LoVo (cell line): Measurements from ENCODE around the gene GRM7.
"Not testable (repeated sequence)": the region's sequence is repeated elsewhere in the genome, so short reads cannot be mapped to it uniquely, and the experiment has no call there.

ENCODE experiments used
- DNase-seq: peaks from one replicate; pipeline ENCODE4 v3.0.0-alpha.2; 2016; ENCODE audit warnings: low spot score

Gene GRM7

GRCh38 chr3:6860954-6861624 is at the start of gene GRM7:
Gene GRM7 (plus strand): TSS chr3:6861115.
- DNase-seq = no peak

GRCh38 chr3:6821411-6821810 is 39.5 kb upstream of the GRM7 start:
- no peak for DNase-seq

GRCh38 chr3:6825524-6825923 is 35.4 kb upstream of the GRM7 start:
- DNase-seq = no peak

- DNase-seq = no peak
Measured at GRCh38 chr3:6827453-6827852, 33.5 kb upstream of the GRM7 start.

GRCh38 chr3:6844723-6845122 is 16.2 kb upstream of the GRM7 start:
- no peak for DNase-seq

- no peak for DNase-seq
Measured at GRCh38 chr3:6854184-6854583, 6.7 kb upstream of the GRM7 start.

- no peak for DNase-seq
Measured at GRCh38 chr3:6857510-6857909, 3.4 kb upstream of the GRM7 start.

- DNase-seq = no peak
Measured at GRCh38 chr3:6860149-6860953, 564 bp upstream of the GRM7 start.

- DNase-seq = no peak
Measured at GRCh38 chr3:6861625-6862000, 698 bp downstream of the GRM7 start.

GRCh38 chr3:6862041-6862879 is 1.3 kb downstream of the GRM7 start:
- DNase-seq = no peak

- DNase-seq = no peak
Measured at GRCh38 chr3:6862880-6863195, 1.9 kb downstream of the GRM7 start.

GRCh38 chr3:6867269-6867668 is 6.4 kb downstream of the GRM7 start:
- DNase-seq = no peak

GRCh38 chr3:6878731-6879130 is 17.8 kb downstream of the GRM7 start:
- no peak for DNase-seq

GRCh38 chr3:6912240-6912639 is 51.3 kb downstream of the GRM7 start:
- DNase-seq = no peak

GRCh38 chr3:6915898-6916297 is 55.0 kb downstream of the GRM7 start:
- DNase-seq = no peak

GRCh38 chr3:6921066-6921465 is 60.2 kb downstream of the GRM7 start:
- DNase-seq = no peak

GRCh38 chr3:6921876-6922275 is 61.0 kb downstream of the GRM7 start:
- no peak for DNase-seq

GRCh38 chr3:6928064-6928463 is 67.1 kb downstream of the GRM7 start:
- DNase-seq = no peak

GRCh38 chr3:6929918-6930317 is 69.0 kb downstream of the GRM7 start:
- DNase-seq = no peak

GRCh38 chr3:6935418-6935817 is 74.5 kb downstream of the GRM7 start:
- DNase-seq = not testable (repeated sequence)

- DNase-seq = no peak
Measured at GRCh38 chr3:6935970-6936369, 75.1 kb downstream of the GRM7 start.

- no peak for DNase-seq
Measured at GRCh38 chr3:6962801-6963200, 101.9 kb downstream of the GRM7 start.

GRCh38 chr3:6965881-6966280 is 105.0 kb downstream of the GRM7 start:
- DNase-seq = no peak
